H1 (cell line): Measurements from ENCODE around the gene ACADM. TPM values are rescaled to one million over a fixed set of nuclear protein-coding genes. Genes with fewer than 3 reads are reported as not detected.

Source experiments
- CTCF ChIA-PET: fragments of 300-600 bp; sonication (Branson Sonifier 250); formaldehyde crosslinking; loops from one replicate; lab custom pipeline; 2021; ENCODE audit not compliant: partially characterized antibody; lab: Charles Lee
- POLR2A ChIA-PET: fragments of 300-600 bp; sonication (Branson Sonifier 250); formaldehyde crosslinking; loops from one replicate; lab custom pipeline; 2021; ENCODE audit warnings: inconsistent platforms; ENCODE audit not compliant: partially characterized antibody; lab: Charles Lee
- DNase-seq, 2 experiments: peaks; one replicate each; pipeline versions ENCODE4 v3.0.0 to v3.0.0-alpha.2; 2010 to 2022; ENCODE audit warnings: low spot score in 2 of 2, low read depth in 1 of 2, mixed read lengths in 1 of 2
- FAIRE-seq: peaks from 2 replicates; lab custom pipeline; 2011; peaks lifted over from hg19 to GRCh38; lab: Jason Lieb, UNC
- H2AFZ ChIP-seq: 2 replicates; pipeline ENCODE4 v1.8.1; 2012; ENCODE audit warnings: low read length, inconsistent platforms
- H2AK5ac ChIP-seq: 2 replicates; pipeline ENCODE4 v1.6.1; 2013; ENCODE audit warnings: low read depth, low read length
- H2BK120ac ChIP-seq: replicated peaks from 2 replicates; pipeline ENCODE3; 2013; ENCODE audit warnings: low read depth, low read length, inconsistent platforms
- H2BK12ac ChIP-seq: 2 replicates; pipeline ENCODE4 v1.6.1; 2013; ENCODE audit warnings: low read depth, low read length
- H2BK15ac ChIP-seq: 2 replicates; pipeline ENCODE4 v1.6.1; 2013; ENCODE audit warnings: low read length
- H2BK20ac ChIP-seq: 2 replicates; pipeline ENCODE4 v1.6.1; 2013; ENCODE audit warnings: low read length
- H2BK5ac ChIP-seq: 2 replicates; pipeline ENCODE4 v1.6.1; 2013; ENCODE audit warnings: low read depth, low read length
- H3K14ac ChIP-seq: 2 replicates; pipeline ENCODE4 v1.6.1; 2013; ENCODE audit warnings: inconsistent platforms; ENCODE audit not compliant: insufficient read length
- H3K18ac ChIP-seq: 2 replicates; pipeline ENCODE4 v1.6.1; 2013; ENCODE audit warnings: low read length; ENCODE audit errors: extremely low read depth
- H3K23ac ChIP-seq: 2 replicates; pipeline ENCODE4 v1.6.1; 2013; ENCODE audit warnings: inconsistent platforms; ENCODE audit not compliant: insufficient read length
- H3K23me2 ChIP-seq: 2 replicates; pipeline ENCODE4 v1.6.1; 2013; ENCODE audit warnings: low read depth, low read length
- H3K27ac ChIP-seq: 2 replicates; pipeline ENCODE4 v1.6.1; 2011; ENCODE audit warnings: low read depth, low read length, inconsistent platforms
- H3K27me3 ChIP-seq, 4 experiments: replicated peaks in 1 of 4; 1 replicate in 1 of 4; 2 replicates in 3 of 4; pipeline versions ENCODE4 v1.6.1 to v1.8.1; 2011 to 2013; ENCODE audit warnings: low read length in 3 of 4, mild to moderate bottlenecking in 3 of 4, inconsistent platforms in 2 of 4, mixed read lengths in 2 of 4, moderate library complexity in 1 of 4; ENCODE audit not compliant: control insufficient read depth in 3 of 4, insufficient read depth in 3 of 4; ENCODE audit errors: extremely low read depth in 1 of 4
- H3K36me3 ChIP-seq, 4 experiments: 2 replicates each; pipeline versions ENCODE4 v1.6.1 to v1.8.1; 2011 to 2013; ENCODE audit warnings: mild to moderate bottlenecking in 4 of 4, low read length in 3 of 4, moderate library complexity in 2 of 4, control low read depth in 1 of 4, inconsistent platforms in 1 of 4; ENCODE audit not compliant: insufficient read depth in 4 of 4, control insufficient read depth in 2 of 4
- H3K4ac ChIP-seq: replicated peaks from 2 replicates; pipeline ENCODE3; 2013; ENCODE audit warnings: low read length, low read depth, mixed read lengths, inconsistent platforms; ENCODE audit not compliant: insufficient read length
- H3K4me1 ChIP-seq, 4 experiments: replicated peaks in 1 of 4; 1 replicate in 1 of 4; 2 replicates in 3 of 4; pipeline versions ENCODE4 v1.6.1 to v1.8.1; 2011 to 2013; ENCODE audit warnings: low read length in 3 of 4, inconsistent platforms in 2 of 4, mixed read lengths in 1 of 4; ENCODE audit not compliant: insufficient read depth in 4 of 4, control insufficient read depth in 3 of 4
- H3K4me2 ChIP-seq, 2 experiments: 2 replicates each; pipeline versions ENCODE4 v1.6.1 to v1.8.1; 2011 to 2013; ENCODE audit warnings: low read depth in 2 of 2, low read length in 2 of 2, control low read depth in 1 of 2, inconsistent platforms in 1 of 2, mild to moderate bottlenecking in 1 of 2; ENCODE audit not compliant: insufficient read depth in 1 of 2
- H3K4me3 ChIP-seq, 4 experiments: fragments of 200-600, 300-600 bp in 1 of 4; sonication (generic), shearing (Covaris generic), sonication (Bioruptor Twin) in 1 of 4; 2 replicates each; pipeline versions ENCODE4 v1.5.1 to v1.8.1; 2011 to 2016; ENCODE audit warnings: low read length in 4 of 4, low read depth in 3 of 4, control low read depth in 2 of 4, inconsistent platforms in 2 of 4, mild to moderate bottlenecking in 2 of 4, mixed read lengths in 1 of 4, moderate library complexity in 1 of 4; ENCODE audit not compliant: insufficient read depth in 2 of 4; ENCODE audit errors: extremely low read depth in 1 of 4
- H3K56ac ChIP-seq: replicated peaks from 2 replicates; pipeline ENCODE3; 2013; ENCODE audit warnings: low read depth, mild to moderate bottlenecking, mixed read lengths, low read length, inconsistent platforms; ENCODE audit not compliant: insufficient read length
- H3K79me1 ChIP-seq: 2 replicates; pipeline ENCODE4 v1.6.1; 2013; ENCODE audit warnings: low read depth, low read length, control low read depth
- H3K79me2 ChIP-seq, 2 experiments: 2 replicates each; pipeline versions ENCODE4 v1.6.1 to v1.8.1; 2012 to 2013; ENCODE audit warnings: low read length in 2 of 2, mild to moderate bottlenecking in 2 of 2, inconsistent platforms in 1 of 2; ENCODE audit not compliant: insufficient read depth in 2 of 2, control insufficient read depth in 1 of 2
- H3K9ac ChIP-seq, 4 experiments: replicated peaks in 1 of 4; 1 replicate in 1 of 4; 2 replicates in 3 of 4; pipeline versions ENCODE4 v1.6.1 to v1.8.1; 2011 to 2013; ENCODE audit warnings: low read depth in 3 of 4, low read length in 3 of 4, control low read depth in 2 of 4, mild to moderate bottlenecking in 2 of 4, moderate library complexity in 2 of 4, inconsistent platforms in 1 of 4; ENCODE audit errors: extremely low read depth in 1 of 4
- H3K9me3 ChIP-seq, 2 experiments: 2 replicates each; pipeline versions ENCODE4 v1.6.1 to v1.8.1; 2012 to 2013; ENCODE audit warnings: mild to moderate bottlenecking in 2 of 2, moderate library complexity in 2 of 2, control low read depth in 1 of 2, inconsistent platforms in 1 of 2, low read depth in 1 of 2, low read length in 1 of 2, mixed read lengths in 1 of 2; ENCODE audit not compliant: insufficient read depth in 2 of 2
- H4K20me1 ChIP-seq, 2 experiments: replicated peaks in 1 of 2; 2 replicates each; pipeline versions ENCODE3 to v1.8.1; 2011 to 2013; ENCODE audit warnings: inconsistent platforms in 2 of 2, low read length in 2 of 2, mild to moderate bottlenecking in 1 of 2; ENCODE audit not compliant: insufficient read depth in 2 of 2, control insufficient read depth in 1 of 2
- H4K5ac ChIP-seq: 2 replicates; pipeline ENCODE4 v1.6.1; 2013; ENCODE audit warnings: low read length, low read depth, mixed read lengths, inconsistent platforms; ENCODE audit not compliant: insufficient read length
- H4K8ac ChIP-seq: 2 replicates; pipeline ENCODE4 v1.8.0; 2013; ENCODE audit warnings: mild to moderate bottlenecking, moderate library complexity, low read length, inconsistent platforms; ENCODE audit not compliant: insufficient read depth; ENCODE audit errors: extremely low read depth
- H4K91ac ChIP-seq: replicated peaks from 2 replicates; pipeline ENCODE3; 2013; ENCODE audit warnings: low read length, mixed read lengths, inconsistent platforms; ENCODE audit not compliant: insufficient read length
- POLR2A ChIP-seq, 2 experiments: IDR thresholded peaks; 1 replicate in 1 of 2; 2 replicates in 1 of 2; pipeline ENCODE4 v1.6.1; 2011; ENCODE audit warnings: low read depth in 2 of 2, low read length in 2 of 2, mild to moderate bottlenecking in 2 of 2; ENCODE audit errors: control extremely low read depth in 1 of 2
- POLR2AphosphoS5 ChIP-seq: IDR thresholded peaks from 2 replicates; pipeline ENCODE4 v1.6.1; 2011; ENCODE audit warnings: low read depth, low read length
- RNF2 ChIP-seq: fragments of 200-900, 300-1000 bp; sonication (generic); IDR thresholded peaks from 2 replicates; pipeline ENCODE4 v1.7.1; 2016; ENCODE audit warnings: borderline replicate concordance, low read depth, mild to moderate bottlenecking, antibody characterized with exemption, low read length; ENCODE audit not compliant: poor library complexity, severe bottlenecking; ENCODE audit errors: missing control alignments
- SAP30 ChIP-seq: fragments of 300-600 bp; sonication (generic); IDR thresholded peaks from 2 replicates; pipeline ENCODE4 v1.7.1; 2012; ENCODE audit warnings: low read length, moderate library complexity, mild to moderate bottlenecking, inconsistent platforms; ENCODE audit not compliant: insufficient read depth, insufficient replicate concordance
- SUZ12 ChIP-seq: fragments of 200-600 bp; sonication (generic); IDR thresholded peaks from 2 replicates; pipeline ENCODE4 v1.6.1; 2012; ENCODE audit warnings: mild to moderate bottlenecking, inconsistent platforms, low read length, moderate library complexity, mixed read lengths
- TAF1 ChIP-seq: IDR thresholded peaks from 2 replicates; pipeline ENCODE4 v1.6.1; 2011; ENCODE audit warnings: mild to moderate bottlenecking, low read depth, low read length
- TBP ChIP-seq: IDR thresholded peaks from 2 replicates; pipeline ENCODE4 v1.6.1; 2011; ENCODE audit warnings: low read depth, low read length, improper control_type of control experiment
- WGBS, 2 experiments: shearing (Covaris generic) in 1 of 2; methylation state at CpG; one replicate each; pipeline versions ENCODE4 v1.1.6 to v1.1.7; 2013 to 2015; ENCODE audit warnings: low lambda C conversion rate in 2 of 2, mixed read lengths in 2 of 2, inconsistent platforms in 1 of 2, low coverage in 1 of 2, missing lambda C conversion rate in 1 of 2; ENCODE audit not compliant: insufficient replicate concordance in 2 of 2, insufficient coverage in 1 of 2, insufficient read length in 1 of 2; ENCODE audit errors: extremely low coverage in 1 of 2, missing lambda C conversion rate in 1 of 2; 5-methylcytosine and 5-hydroxymethylcytosine counted together
- polyA plus RNA-seq, 7 experiments: library from polyadenylated mRNA; depleted of rRNA in 3 of 7; stranded (reverse) in 5 of 7; unstranded in 2 of 7; fragments of >200 nt in 5 of 7; fragments of 200-250 nt in 2 of 7; gene quantifications; 1 replicate in 5 of 7; 2 replicates in 1 of 7; 4 replicates in 1 of 7; pipeline versions ENCODE4 v1.2.1 to v1.2.3, GENCODE V29; 2011 to 2013; ENCODE audit warnings: missing spikeins in 2 of 7, mixed read lengths in 2 of 7
- total RNA-seq: library from RNA; stranded (reverse); fragmentation: NEBNext Ultra II Directional; extraction: Animal tissue kit (Norgen Biotek cat#: 25700); gene quantifications from 2 replicates; pipeline ENCODE4 v1.2.1, GENCODE V29; 2021

ACADM gene
- total and polyA plus RNA-seq, 2 of the 8 experiments (the other 6 are each of a cell fraction or from before 2014, with no cell fraction given) = 14.3 to 40.0 TPM

DNA sequence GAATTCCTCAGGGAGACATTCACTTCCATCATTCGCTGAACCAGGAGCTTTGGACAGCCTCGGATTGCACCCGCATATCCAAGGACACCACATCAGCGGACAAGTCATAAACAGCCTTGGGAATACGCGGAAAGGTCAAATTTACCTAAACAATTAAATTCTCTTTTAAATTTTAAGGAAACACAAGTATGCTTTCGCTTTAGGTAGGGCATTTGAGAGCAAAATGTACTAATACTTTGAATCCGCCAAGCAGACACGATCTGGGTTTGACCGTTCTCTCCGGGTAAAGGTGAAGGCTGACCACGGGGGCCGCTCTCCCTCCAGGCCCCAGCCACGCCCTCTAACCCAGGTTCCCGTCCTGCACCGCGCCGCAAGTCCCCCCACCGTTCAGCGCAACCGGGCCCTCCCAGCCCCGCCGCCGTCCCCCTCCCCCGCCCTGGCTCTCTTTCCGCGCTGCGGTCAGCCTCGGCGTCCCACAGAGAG, 479 bp upstream of the ACADM start:
- CTCF ChIA-PET = interaction anchor here (0.6 to 1.0 kb wide), 2 partner anchors 79 to 108 kb away, joined by 3 read pairs; no protein-coding TSS in a partner anchor

More for the DNA sequence above, 479 bp upstream of the ACADM start:
- Histone ChIP-seq H3K36me3 (no peaks in the 10 kb centered on the region; a peak in 1 of 8 replicates), H3K79me1 (no peaks in the 10 kb centered on the region; the same call in 1 of the 2 replicates), H3K18ac (peak overlapping the region; percentile 88), H3K27ac (peak overlapping the region; percentile 88), H2AFZ (no peak overlapping the region), H4K8ac (peak overlapping the region; percentile 93; the same call in 1 of the 2 replicates), H3K56ac (peak overlapping the region; percentile 62), H2AK5ac (no peak overlapping the region), H4K91ac (peak overlapping the region; percentile 84), H2BK120ac (no peak overlapping the region), H3K27me3 (no peaks in the 10 kb centered on the region), H3K14ac (no peak overlapping the region), H3K4me2 (peak overlapping the region; percentile 58 to 70), H3K79me2 (peaks cover 0 to 37% of the 10 kb centered on the region in 2 experiments; a peak in 2 of 4 replicates), H3K23me2 (peaks cover 2% of the 10 kb centered on the region; the same call in 1 of the 2 replicates), H2BK15ac (no peak overlapping the region), H3K9ac (peak overlapping the region in 3 of 4 experiments; percentile 2 to 79 (median 65); a peak in 5 of 7 replicates), H3K9me3 (no peaks in the 10 kb centered on the region), H3K23ac (no peak overlapping the region), H4K20me1 (peaks cover 0 to 2% of the 10 kb centered on the region in 2 experiments), H2BK12ac (no peak overlapping the region), H3K4me3 (peak overlapping the region; percentile 63 to 91 (median 85)), H4K5ac (peak overlapping the region; percentile 99), H3K4ac (no peak overlapping the region), H2BK5ac (peak overlapping the region; percentile 80), H3K4me1 (peaks cover 0 to 12% (median 9%) of the 10 kb centered on the region in 4 experiments; a peak in 4 of 7 replicates), H2BK20ac (no peak overlapping the region)
- DNase-seq (peak; percentile 27 to 85), FAIRE-seq (no peak)
- TF ChIP-seq POLR2A (IDR thresholded peaks at IDR 0.05; ENCODE audit: control extremely low read depth in 1 of 2, low read depth in 2 of 2, low read length in 2 of 2) (0 out of 3 replicates have a peak, but pooled peaks of 1 of the 2 experiments have one; percentile 9), POLR2AphosphoS5 (peak; percentile 59; the same call in 1 of the 2 replicates), TBP (peak; percentile 62; the same call in 1 of the 2 replicates), RNF2 (no peak), TAF1 (peak; percentile 64), SAP30 (no peak), SUZ12 (no peak)
- 4% methylated on average over 20 of the region's 30 CpGs; no CpG with 5 or more reads in 1 of the 2 experiments for WGBS, 2 experiments
- POLR2A ChIA-PET = interaction anchor here (0.6 to 2.6 kb wide), 12 partner anchors 9 to 725 kb away, joined by 3 to 10 read pairs (median 5); partner anchors contain the start of gene RABGGTB
